Ectodermal cell (in vitro differentiated cells): ENCODE data around the gene ADM2.

Experiments used
- H3K27ac ChIP-seq: 2 replicates; pipeline ENCODE4 v1.7.0; 2013; ENCODE audit warnings: mild to moderate bottlenecking, low read depth, low read length; ENCODE audit not compliant: insufficient read depth, poor library complexity, severe bottlenecking
- H3K27me3 ChIP-seq: 2 replicates; pipeline ENCODE4 v1.7.0; 2013; ENCODE audit warnings: mild to moderate bottlenecking, low read length; ENCODE audit not compliant: insufficient read depth, control insufficient read depth, poor library complexity, severe bottlenecking
- H3K36me3 ChIP-seq: one replicate; pipeline ENCODE4 v1.7.0; 2013; ENCODE audit warnings: low read length; ENCODE audit not compliant: control insufficient read depth, insufficient read depth
- H3K4me1 ChIP-seq: one replicate; pipeline ENCODE4 v1.7.0; 2013; ENCODE audit warnings: low read length; ENCODE audit not compliant: control insufficient read depth, insufficient read depth
- H3K4me3 ChIP-seq: 2 replicates; pipeline ENCODE4 v1.7.0; 2013; ENCODE audit warnings: low read depth, low read length, control low read depth; ENCODE audit not compliant: insufficient read depth
- H3K9me3 ChIP-seq: 2 replicates; pipeline ENCODE4 v1.7.0; 2013; ENCODE audit warnings: mild to moderate bottlenecking, low read length, moderate library complexity; ENCODE audit not compliant: control insufficient read depth
- WGBS, 2 experiments: methylation state at CpG; one replicate each; pipeline ENCODE4 v1.1.7; 2013; ENCODE audit warnings: missing lambda C conversion rate in 2 of 2; 5-methylcytosine and 5-hydroxymethylcytosine counted together

ADM2 gene

DNA sequence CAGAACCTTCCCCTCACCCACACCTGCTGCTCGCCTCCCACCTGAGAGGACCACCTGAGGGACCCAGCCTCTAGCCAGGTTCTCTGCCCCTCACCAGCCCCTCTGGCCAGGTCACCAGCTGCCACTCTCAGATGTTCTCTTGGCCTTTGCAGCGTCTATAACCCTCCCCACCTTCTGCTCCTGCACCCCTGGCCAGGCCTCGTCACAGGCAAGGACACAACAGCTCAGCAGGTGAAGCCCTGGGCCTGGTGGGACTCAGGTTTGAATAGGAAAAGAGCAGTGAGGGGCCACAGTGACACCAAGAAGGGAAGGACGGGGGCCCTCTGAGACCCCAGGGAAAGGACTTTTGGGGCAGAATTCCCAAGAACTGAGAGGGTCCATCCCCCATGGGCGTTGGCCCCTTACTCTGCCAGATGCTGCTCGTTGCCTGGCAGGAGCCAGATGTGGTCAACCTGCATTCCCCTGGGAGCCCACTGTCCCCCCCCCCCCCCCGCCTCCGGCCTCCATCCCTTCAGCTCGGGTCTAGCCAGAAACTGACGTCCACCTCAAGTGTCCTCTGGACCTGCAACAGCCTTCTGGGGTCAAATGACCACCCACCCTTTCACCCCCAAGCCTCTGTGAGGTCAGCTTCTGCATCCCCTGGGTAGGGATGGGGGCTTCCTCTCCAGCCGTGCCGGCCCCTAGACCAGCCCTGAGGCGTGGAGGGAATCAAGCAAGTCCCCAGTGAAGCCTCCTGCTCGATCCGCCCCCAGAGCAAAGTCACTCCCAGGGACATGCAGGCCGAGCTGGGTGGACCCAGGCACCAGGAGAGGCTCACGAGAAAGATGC is 35.2 kb upstream of the ADM2 start:
- no peaks in the 10 kb centered on the region for H3K27me3 ChIP-seq
- no peak overlapping the region for H3K4me3 ChIP-seq
- no peaks in the 10 kb centered on the region for H3K9me3 ChIP-seq
- H3K4me1 ChIP-seq = peaks cover 14% of the 10 kb centered on the region
- H3K36me3 ChIP-seq = peaks cover 26% of the 10 kb centered on the region
- no peak overlapping the region for H3K27ac ChIP-seq
- 86% methylated on average over 16 of the region's 17 CpGs for WGBS, 2 experiments

DNA sequence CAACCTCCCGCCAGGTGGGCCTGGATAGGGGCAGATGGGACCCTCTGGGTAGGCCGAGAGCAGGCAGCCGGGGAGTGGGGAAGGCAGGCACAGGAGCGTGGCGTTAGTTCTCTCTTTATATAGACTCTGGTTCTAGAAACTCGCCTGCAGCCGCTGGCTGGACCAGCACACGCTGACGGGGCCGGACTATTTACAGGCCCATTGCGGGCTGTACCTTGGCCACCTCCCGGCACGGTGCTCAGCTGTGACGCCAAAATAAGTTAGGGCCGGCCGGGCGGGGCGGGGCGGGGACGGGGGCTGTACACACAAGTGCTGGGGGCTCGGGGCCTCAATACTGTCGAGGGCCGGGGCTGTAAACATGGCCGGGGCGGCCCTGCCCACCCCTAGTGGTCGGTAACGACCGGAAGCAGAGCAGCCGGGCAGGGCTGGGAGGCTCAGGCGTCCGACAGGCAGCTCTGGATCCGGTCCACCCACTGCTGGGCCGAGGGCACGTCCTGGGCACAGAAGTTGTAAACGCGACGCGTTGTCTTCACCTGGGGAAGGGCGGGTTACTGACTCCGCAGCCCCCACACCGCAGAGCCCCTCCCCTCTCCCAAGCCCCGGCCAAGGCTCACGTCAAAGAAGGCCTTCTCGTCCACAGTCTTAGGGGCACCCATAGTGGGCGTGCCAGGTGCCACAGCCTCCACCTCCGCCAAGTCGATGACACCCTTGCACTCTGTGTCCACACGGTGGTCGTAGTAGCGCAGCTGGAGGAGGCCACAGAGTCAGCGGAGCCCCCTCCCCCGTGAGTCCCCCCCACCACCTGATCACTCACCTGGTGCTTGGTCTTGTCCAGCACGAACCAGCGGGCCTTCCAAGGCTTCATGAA is 34.4 kb upstream of the ADM2 start:
- Histone ChIP-seq H3K9me3 (no peaks in the 10 kb centered on the region), H3K4me3 (no peak overlapping the region), H3K27ac (no peak overlapping the region), H3K36me3 (peaks cover 19% of the 10 kb centered on the region), H3K4me1 (peaks cover 14% of the 10 kb centered on the region), H3K27me3 (no peaks in the 10 kb centered on the region)
- WGBS, 2 experiments = 94 to 96% methylated on average over 54 of the region's 54 CpGs

DNA sequence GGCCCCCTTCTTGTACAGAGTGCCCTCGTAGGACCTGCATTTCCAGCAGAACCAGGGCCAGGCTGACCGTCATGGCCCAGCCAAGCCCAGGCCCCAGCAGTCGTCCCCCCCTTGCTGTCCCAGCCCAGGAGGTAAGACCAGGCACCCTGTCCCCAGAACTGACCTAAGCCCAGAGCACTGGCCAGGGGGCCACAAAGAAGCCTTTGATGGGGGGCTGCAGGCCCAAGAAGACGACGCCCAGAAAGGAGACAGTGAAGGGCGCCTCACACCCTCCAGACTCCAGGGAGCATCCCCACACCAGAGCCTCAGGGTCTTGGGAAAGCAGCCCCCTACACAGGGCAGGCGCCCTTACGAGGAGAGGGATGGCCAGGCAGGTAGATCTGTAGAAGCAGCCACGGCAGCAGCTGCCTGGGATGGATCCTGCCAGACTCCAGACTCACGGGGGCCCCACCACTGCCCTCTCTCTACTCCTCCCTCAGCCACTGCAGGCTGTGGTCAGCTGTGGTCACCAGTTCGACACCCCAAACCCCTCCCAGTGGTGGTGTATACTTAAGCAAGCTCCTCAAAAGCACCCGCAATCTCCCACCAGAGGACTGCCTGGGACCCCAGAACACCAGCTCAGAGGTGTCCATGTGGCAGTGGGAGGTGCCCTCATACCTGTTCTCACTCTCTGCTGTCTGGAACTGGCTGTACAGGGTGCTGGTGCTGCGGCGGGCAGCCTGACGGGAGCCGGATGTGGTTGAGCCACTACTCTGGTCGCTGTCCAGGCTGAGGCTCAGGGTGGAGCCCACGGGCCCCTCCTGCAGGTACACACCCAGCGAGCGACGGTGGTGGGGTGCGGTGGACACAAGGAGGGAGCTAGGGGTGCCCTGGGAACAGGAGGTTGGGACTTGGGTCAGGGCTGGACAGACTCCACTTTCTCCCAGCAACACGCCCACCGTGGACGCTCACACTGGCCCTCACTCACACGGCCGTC is 33.5 kb upstream of the ADM2 start:
- peaks cover 19% of the 10 kb centered on the region for H3K36me3 ChIP-seq
- H3K4me1 ChIP-seq = peaks cover 14% of the 10 kb centered on the region
- no peaks in the 10 kb centered on the region for H3K9me3 ChIP-seq
- no peak overlapping the region for H3K4me3 ChIP-seq
- no peak overlapping the region for H3K27ac ChIP-seq
- 96 to 98% methylated on average over 27 of the region's 27 CpGs for WGBS, 2 experiments
- H3K27me3 ChIP-seq = no peaks in the 10 kb centered on the region

DNA sequence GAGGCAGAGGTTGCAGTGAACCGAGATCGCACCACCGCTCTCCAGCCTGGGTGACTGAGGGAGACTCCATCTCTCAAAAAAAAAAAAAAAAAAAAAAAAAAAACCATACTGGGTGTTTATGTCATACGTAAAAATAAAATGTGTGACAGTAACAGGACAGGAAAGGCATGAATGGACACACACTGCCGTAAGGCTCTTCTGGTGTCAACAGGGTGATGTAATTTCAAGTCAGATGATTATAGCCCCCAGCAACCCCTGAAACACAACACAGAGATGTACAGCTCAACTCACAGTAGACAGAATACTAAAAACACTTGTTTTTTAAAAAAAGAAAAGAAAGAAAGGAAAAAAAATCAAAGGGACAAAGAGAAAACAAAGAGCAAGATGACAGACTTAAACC is 28.7 kb upstream of the ADM2 start:
- H3K9me3 ChIP-seq = no peaks in the 10 kb centered on the region
- no peak overlapping the region for H3K4me3 ChIP-seq
- no peaks in the 10 kb centered on the region for H3K4me1 ChIP-seq
- H3K27ac ChIP-seq = no peak overlapping the region
- peaks cover 30% of the 10 kb centered on the region for H3K36me3 ChIP-seq
- WGBS, 2 experiments = 78 to 92% methylated on average over 3 to 5 of the region's 5 CpGs
- H3K27me3 ChIP-seq = no peaks in the 10 kb centered on the region

DNA sequence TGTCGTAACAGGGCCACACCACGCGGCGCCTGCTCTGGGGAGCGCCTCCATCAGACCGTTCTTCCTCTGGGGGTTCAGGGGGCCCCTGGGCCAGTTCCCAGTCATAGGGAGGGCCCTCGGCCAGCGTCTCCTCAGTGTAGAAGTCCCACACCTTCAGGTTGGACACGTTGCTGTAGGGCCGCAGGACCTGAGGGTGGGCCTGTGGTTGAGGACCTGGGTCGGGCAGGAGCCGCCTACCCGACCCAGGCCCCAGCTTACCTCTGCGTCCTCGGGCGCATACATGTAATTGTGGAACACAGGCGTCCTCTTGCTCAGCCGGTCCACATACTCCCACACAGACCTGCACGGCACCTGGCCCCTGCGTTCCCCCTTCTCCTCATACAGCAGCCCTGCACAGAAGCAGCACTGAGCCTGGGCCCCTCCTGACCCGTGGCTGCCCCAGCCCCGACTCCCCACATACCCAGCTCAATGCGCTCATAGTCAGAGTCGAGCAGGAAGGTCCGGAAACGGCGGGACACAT is 26.7 kb upstream of the ADM2 start:
- Histone ChIP-seq H3K27me3 (no peaks in the 10 kb centered on the region), H3K9me3 (no peaks in the 10 kb centered on the region), H3K4me1 (no peaks in the 10 kb centered on the region), H3K27ac (no peak overlapping the region), H3K4me3 (no peak overlapping the region), H3K36me3 (peaks cover 19% of the 10 kb centered on the region)
- WGBS, 2 experiments = 95 to 96% methylated on average over 27 of the region's 27 CpGs

DNA sequence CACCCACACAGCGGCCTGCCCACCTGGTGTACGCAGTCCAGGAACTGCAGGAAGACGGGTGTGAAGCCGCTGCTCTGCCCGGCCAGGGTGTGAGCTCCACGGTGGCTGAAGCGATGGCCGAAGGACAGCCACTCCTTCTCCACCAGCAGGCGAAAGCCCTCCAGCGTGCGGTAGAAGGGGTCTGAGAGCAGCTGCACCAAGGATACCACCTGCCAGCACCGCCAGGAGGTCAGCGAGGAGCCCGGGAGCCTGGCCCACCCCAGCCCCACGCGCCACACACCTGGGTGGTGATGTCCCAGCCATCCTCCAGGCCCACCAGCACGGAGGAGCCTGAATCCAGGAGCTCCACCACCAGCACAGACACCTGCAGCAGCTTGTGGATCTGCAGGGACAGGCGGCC is 26.1 kb upstream of the ADM2 start:
- no peaks in the 10 kb centered on the region for H3K9me3 ChIP-seq
- no peak overlapping the region for H3K27ac ChIP-seq
- H3K27me3 ChIP-seq = no peaks in the 10 kb centered on the region
- 96 to 98% methylated on average over 18 of the region's 18 CpGs for WGBS, 2 experiments
- peaks cover 22% of the 10 kb centered on the region for H3K36me3 ChIP-seq
- H3K4me3 ChIP-seq = no peak overlapping the region
- no peaks in the 10 kb centered on the region for H3K4me1 ChIP-seq

DNA sequence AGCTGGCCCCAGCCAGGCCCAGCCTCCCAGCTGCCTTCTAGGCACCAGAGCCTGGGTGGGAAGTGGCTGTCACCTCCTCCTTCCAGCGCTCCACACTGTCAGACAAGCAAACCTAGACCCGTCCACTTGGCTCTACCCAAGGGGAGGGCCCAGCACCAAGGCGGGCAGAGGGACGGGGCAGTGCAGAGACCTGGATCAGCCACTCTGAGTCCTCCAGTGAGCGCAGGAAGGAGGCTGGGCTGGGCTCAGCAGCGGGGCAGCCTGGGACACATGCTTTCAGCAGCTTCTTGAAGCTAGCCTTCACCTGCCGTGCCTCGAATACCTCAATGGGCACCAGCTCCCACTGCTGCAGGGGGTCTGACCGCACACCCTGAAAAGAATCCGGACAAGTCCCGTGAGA is 25.3 kb upstream of the ADM2 start:
- Histone ChIP-seq H3K27ac (no peak overlapping the region), H3K9me3 (no peaks in the 10 kb centered on the region), H3K36me3 (peaks cover 30% of the 10 kb centered on the region), H3K4me1 (no peaks in the 10 kb centered on the region), H3K27me3 (no peaks in the 10 kb centered on the region), H3K4me3 (no peak overlapping the region)
- 90 to 91% methylated on average over 11 of the region's 11 CpGs for WGBS, 2 experiments

DNA sequence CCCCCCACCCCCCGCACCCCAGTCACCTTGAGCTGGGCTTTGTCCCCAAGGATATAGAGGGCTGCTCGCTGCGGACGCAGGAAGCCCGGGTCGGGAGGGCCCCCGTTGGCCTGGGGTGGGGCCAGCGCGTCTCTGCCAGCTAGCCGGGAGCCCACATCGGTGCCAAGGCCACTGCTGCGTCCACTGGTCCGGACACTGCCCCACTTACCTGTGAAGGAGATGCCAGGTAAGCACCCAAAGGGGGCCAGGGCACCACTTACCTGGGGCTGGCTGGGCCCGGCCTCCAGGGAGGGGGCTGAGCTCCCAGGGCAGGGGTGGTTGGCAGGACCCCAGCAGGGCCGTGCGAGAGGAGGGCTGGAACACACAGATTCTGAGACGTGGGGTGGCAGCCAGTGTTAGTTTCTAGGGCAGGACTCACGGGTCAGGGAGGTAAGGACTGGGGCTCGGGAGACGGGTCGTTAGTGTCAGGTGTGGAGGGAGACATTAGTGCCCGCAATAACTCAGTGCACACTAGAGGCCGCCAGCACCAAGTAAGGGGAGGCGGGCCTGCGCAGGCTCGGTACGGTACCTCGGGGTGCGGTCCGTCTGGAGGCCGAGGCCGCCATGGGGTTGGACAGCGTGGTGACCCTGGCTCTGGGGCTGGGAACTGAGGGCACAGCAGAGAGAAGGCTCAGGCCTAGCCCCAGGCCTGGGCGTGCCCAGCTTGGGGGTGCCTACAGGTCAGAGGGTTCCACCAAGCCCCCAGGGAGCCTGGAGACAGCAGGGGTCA is 24.7 kb upstream of the ADM2 start:
- H3K27me3 ChIP-seq = no peaks in the 10 kb centered on the region
- no peaks in the 10 kb centered on the region for H3K9me3 ChIP-seq
- no peaks in the 10 kb centered on the region for H3K4me1 ChIP-seq
- 92 to 93% methylated on average over 34 of the region's 34 CpGs for WGBS, 2 experiments
- H3K36me3 ChIP-seq = peaks cover 34% of the 10 kb centered on the region
- H3K4me3 ChIP-seq = no peak overlapping the region
- H3K27ac ChIP-seq = no peak overlapping the region

DNA sequence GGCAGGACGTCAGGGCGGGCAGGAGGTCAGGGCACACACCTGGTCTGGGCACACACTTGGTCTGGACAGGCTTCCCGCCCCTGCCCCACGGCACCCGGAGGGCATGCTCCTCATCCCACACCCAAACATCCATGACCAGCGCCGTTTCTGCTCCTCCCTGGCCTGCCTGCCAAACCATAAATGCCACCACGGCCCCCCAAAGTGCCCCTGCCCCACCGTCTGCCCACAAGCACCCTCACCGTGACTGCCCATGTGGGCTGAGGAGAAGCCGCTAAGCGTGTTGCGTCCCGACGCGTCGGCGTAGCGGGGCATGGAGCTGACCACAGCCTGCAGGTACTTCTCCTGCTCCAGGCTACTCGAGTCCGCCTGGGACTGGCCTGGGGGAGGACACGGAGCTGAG is 22.3 kb upstream of the ADM2 start:
- Histone ChIP-seq H3K27me3 (no peaks in the 10 kb centered on the region), H3K4me3 (no peak overlapping the region), H3K27ac (no peak overlapping the region), H3K9me3 (no peaks in the 10 kb centered on the region), H3K36me3 (peaks cover 49% of the 10 kb centered on the region), H3K4me1 (no peaks in the 10 kb centered on the region)
- WGBS, 2 experiments = 96 to 97% methylated on average over 22 of the region's 22 CpGs
